Mucosa of descending colon (tissue), 3 donors: Measurements from ENCODE around the gene APP. TPM values are rescaled to one million over a fixed set of nuclear protein-coding genes. Genes with fewer than 3 reads are reported as not detected.

Experiments used
- ATAC-seq: fragments of 200-7000 bp; cut with Tn5 transposase; one replicate; pipeline ENCODE4 v1.9.1; 2020; ENCODE audit warnings: mild to moderate bottlenecking, moderate library complexity
- DNase-seq, 3 donors: peaks; one replicate each; pipeline ENCODE4 v3.0.0-alpha.2; 2020
- H3K36me3 ChIP-seq: fragments of 200-600 bp; one replicate; pipeline ENCODE4 v1.8.0; 2021; ENCODE audit warnings: low read depth, mild to moderate bottlenecking
- H3K4me1 ChIP-seq: fragments of 200-600 bp; one replicate; pipeline ENCODE4 v1.8.0; 2021; ENCODE audit warnings: low read depth, mild to moderate bottlenecking
- H3K4me3 ChIP-seq: fragments of 200-600 bp; one replicate; pipeline ENCODE4 v1.8.0; 2021; ENCODE audit warnings: mild to moderate bottlenecking
- H3K9me3 ChIP-seq: fragments of 200-600 bp; one replicate; pipeline ENCODE4 v1.8.0; 2021; ENCODE audit warnings: mild to moderate bottlenecking
- CTCF ChIP-seq: fragments of 200-600 bp; IDR thresholded peaks from one replicate; pipeline ENCODE4 v1.8.0; 2022; ENCODE audit warnings: antibody characterized with exemption, mild to moderate bottlenecking
- intact Hi-C, 2 donors: fragments of 100-400 bp; cut with DNase I in 1 of 2; cut with micrococcal nuclease in 1 of 2; formaldehyde crosslinking; loops; one replicate each; pipeline versions ENCODE4 v1.11.0 to v1.11.1; 2022; cut with DNase I, micrococcal nuclease
- total RNA-seq, 3 donors: library from RNA; stranded (reverse); fragmentation: NEBNext Ultra II Directional in 2 of 3; extraction: Animal tissue kit (Norgen Biotek cat#: 25700) in 2 of 3; gene quantifications; one replicate each; pipeline versions ENCODE4 v1.2.1 to v1.2.4, GENCODE V29; 2021 to 2023
- donor health status: DM: no; HTN: no; CAD: no; lungs with moderate emphysema.
- donor health status: DM: no; HTN: no; CAD: no.
- donor health status: DM: no; HTN: yes; CAD: no.

APP gene
- total RNA-seq, 3 donors from 2014 or later, result 573 to 666 (median 579) TPM

- Histone ChIP-seq H3K36me3 (no peaks in the 10 kb centered on the region), H3K9me3 (no peaks in the 10 kb centered on the region), H3K4me1 (no peaks in the 10 kb centered on the region), H3K4me3 (no peak overlapping the region)
- no peak for TF ChIP-seq CTCF
- ATAC-seq (no peak), DNase-seq (no peak)
- intact Hi-C loops, result no loop called here
Measured at GRCh38 chr21:25983745-25984144, 186.8 kb downstream of the APP start.

- Histone ChIP-seq H3K36me3 (no peaks in the 10 kb centered on the region), H3K9me3 (no peaks in the 10 kb centered on the region), H3K4me3 (no peak overlapping the region), H3K4me1 (no peaks in the 10 kb centered on the region)
- TF ChIP-seq CTCF, result no peak
- DNase-seq, result no peak
- intact Hi-C loops, result no loop called here
- ATAC-seq, result no peak
Measured at GRCh38 chr21:25980710-25981109, 189.9 kb downstream of the APP start.

GRCh38 chr21:25979845-25980616 lies 190.5 kb downstream of the APP start:
- Histone ChIP-seq H3K36me3 (no peaks in the 10 kb centered on the region), H3K4me3 (no peak overlapping the region), H3K9me3 (no peaks in the 10 kb centered on the region), H3K4me1 (no peaks in the 10 kb centered on the region)
- no peak for DNase-seq
- ATAC-seq, result no peak
- no peak for TF ChIP-seq CTCF
- intact Hi-C loops, result no loop called here

GRCh38 chr21:25977068-25977611 lies 193.4 kb downstream of the APP start:
- no peak for DNase-seq
- intact Hi-C loops, result no loop called here
- Histone ChIP-seq H3K4me3 (no peak overlapping the region), H3K9me3 (no peaks in the 10 kb centered on the region), H3K36me3 (no peaks in the 10 kb centered on the region), H3K4me1 (no peaks in the 10 kb centered on the region)
- ATAC-seq, result peak; percentile 41
- no peak for TF ChIP-seq CTCF

GRCh38 chr21:25974964-25975363 lies 195.6 kb downstream of the APP start:
- Histone ChIP-seq H3K4me3 (no peak overlapping the region), H3K4me1 (no peaks in the 10 kb centered on the region), H3K36me3 (no peaks in the 10 kb centered on the region), H3K9me3 (no peaks in the 10 kb centered on the region)
- intact Hi-C loops, result no loop called here
- ATAC-seq (no peak), DNase-seq (no peak)
- no peak for TF ChIP-seq CTCF
